CD4-positive, alpha-beta T cell treated with Interleukin-6 for 4 hours (primary cell): ENCODE results near the gene BBOF1.

Experiments used
- DNase-seq: peaks from one replicate; pipeline ENCODE4 v3.0.0-alpha.2; 2020; ENCODE audit warnings: mixed read lengths

Gene BBOF1

DNA sequence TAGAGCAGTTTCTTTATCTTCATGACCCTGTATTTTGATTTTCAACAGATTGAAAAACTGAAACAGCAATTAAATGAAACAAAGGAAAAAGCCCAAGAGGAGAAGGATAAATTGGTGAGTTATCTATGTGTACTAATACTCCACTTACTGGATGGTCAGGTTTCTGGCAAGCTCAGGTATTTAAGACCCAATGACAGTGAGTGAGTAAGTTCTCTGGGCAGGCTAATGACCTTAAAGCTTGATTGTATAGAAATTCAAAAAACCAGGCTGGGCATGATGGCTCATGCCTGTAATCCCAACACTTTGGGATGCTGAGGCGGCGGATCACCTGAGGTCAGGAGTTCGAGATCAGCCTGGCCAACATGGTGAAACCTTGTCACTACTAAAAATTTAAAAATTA, 10.0 kb downstream of the BBOF1 start:
- no peak for DNase-seq

DNA sequence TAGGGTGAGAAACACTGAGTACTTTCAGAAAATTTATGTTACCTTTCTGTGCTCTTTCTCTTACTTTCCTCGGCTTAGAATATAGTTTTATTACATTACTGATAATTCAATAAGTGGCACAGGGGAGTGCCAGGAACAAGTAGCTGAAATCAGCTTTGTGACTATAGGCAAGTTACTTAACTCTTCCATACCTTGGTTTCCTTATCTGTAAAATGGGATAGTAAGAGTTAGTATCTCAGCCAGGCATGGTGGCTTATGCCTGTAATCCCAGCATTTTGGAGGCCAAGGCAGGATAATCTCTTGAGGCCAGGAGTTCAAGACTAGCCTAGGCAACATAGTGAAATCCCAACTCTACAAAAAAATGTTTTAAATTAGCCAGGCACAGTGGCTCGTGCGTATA, 15.4 kb downstream of the BBOF1 start:
- no peak for DNase-seq

DNA sequence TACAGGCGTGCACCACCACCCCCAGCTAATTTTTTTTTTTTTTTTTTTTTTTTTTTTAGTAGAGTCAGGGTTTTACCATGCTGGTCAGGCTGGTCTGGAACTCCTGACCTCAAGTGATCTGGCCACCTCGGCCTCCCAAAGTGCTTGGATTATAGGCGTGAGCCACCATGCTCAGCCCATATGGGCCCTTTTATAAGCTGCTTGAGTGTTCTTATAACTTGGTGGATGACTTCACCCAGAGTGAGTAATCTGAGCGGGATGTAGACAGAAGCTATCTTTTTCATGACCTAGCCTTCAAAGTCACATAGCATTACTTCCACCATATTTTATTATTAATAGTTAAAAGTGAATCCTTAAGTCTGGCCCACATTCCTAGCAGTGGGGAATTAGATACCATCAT, 16.4 kb downstream of the BBOF1 start:
- no peak for DNase-seq

DNA sequence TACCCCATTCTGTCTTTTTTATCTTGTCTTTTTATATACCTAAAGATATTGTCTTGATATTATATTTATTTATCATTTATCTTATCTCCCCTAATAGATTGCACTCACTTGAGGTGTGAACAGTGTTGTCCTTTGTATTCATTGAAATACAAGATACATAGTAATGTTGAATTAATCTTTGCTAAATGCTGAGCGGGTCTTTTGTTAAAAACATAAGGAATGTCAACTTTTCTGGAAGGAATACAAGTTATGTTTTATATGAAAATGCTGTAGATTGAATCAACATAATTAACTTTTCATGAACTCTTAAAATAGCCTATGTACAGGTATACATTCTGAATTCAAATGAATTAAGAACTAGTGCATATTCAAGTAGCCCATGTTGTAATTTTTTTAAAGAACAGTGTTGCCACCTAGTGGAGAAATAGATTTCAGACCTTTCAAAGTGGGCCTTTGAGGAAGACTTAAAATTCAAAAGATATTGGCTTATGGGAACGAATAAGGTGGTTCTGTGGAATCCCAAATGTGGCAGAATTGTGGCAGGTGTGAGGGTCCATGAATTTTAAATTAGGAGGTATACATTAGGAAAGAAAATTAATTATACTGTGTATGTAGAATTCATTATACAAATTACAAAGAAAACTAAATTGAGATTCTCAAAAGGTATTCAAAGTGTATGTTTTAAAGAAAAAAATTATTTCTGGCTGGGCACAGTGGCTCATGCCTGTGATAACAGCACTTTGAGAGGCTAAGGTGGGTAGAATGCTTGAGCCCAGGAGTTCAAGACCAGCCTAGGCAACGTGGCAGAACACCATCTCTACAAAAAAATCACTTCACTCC, 19.1 kb downstream of the BBOF1 start:
- DNase-seq, result peak; percentile 4

DNA sequence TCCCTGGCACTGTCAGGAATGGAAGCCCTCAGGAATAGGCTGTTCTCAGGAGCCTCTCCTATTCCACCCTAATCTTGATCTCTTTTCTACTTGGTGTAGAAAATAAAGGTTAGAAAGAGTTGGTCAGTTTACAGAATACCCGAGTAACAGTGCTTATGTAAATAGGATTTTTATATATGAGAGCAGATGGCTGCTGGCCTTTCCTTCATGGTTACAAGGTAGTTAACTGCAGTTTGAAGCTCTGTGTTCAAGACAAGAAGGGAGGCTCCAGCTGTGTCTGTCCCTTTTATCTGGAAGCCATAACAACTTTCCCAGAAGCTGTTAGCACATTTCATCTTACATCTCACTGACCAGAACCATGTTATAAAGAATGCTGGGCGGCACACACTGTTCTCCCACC, 23.1 kb downstream of the BBOF1 start:
- DNase-seq, result no peak

DNA sequence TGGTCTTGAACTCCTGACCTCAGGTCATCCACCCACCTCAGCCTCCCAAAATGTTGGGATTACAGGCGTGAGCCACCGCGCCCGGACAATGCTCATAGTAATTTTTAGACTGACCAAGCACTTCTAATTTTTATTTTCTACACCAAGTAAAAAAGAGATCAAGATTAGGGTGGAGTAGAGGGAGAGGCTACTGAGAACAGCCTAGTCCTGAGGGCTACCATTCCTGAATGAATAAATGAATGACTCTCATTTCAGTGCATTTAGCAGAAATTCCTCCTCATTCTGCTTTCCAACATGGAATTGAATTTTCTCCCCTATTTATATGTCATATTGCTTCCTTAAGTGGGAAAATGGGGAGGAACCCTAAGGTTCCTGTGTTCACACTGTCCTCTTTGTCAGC, 26.4 kb downstream of the BBOF1 start:
- no peak for DNase-seq

DNA sequence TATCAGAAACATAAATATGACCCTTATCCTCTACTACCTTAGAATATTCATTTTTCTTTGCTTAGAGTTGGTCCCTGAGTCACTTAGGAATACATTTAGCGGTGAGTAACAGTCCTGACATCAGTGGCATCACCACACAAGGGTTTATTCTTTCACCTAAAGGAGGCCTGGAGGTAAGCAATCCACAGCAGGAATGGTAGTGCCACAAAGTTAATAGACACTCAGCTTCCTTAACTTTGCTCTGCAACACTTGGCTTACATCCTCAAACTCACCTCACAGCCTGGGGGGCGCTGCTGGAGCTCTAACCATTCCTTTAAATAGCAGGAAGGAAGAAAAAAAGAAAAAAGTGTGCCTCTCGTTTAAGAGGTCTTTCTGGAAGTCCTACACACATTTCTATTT, 29.1 kb downstream of the BBOF1 start:
- DNase-seq, result no peak

DNA sequence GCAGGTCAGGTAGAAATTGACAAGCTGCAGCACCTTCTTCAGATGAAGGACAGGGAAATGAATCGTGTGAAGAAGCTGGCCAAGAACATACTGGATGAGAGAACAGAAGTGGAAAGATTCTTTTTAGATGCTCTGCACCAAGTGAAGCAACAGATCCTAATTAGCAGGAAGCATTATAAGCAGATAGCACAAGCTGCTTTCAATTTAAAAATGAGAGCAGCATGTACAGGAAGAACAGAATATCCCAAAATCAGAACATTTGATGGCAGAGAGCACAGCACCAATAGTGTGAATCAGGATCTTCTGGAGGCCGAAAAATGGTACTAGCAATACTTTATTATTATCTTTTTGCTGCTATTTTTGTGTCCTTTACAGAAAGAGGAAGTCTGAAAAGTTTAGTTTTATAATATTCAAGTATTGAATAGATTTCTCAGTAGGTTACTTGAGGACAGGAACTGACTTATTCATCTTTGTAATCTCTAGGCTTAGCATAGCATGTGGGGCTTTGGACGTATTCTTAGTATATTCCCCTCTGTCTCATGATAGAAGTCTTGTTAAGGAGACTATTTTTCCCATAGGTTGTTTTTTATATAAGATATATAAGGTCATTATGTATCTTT, 30.8 kb downstream of the BBOF1 start:
- DNase-seq, result no peak

DNA sequence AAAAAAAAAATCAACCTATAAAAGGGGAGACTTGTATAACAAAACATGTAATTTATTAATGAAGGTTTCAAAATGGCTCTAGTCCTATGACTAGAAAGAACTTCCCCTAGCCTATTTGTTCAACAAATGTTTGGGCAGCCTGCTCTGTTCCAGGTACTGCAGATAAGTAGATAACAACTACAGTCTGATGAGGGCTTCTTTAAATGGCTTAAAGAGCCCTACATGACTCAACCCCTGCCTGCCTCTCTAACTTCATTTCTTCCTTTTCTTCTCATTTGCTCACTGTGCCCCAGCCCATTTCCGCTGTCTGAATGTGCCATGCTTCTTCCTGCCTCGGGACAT, 43.6 kb downstream of the BBOF1 start:
- DNase-seq, result no peak

DNA sequence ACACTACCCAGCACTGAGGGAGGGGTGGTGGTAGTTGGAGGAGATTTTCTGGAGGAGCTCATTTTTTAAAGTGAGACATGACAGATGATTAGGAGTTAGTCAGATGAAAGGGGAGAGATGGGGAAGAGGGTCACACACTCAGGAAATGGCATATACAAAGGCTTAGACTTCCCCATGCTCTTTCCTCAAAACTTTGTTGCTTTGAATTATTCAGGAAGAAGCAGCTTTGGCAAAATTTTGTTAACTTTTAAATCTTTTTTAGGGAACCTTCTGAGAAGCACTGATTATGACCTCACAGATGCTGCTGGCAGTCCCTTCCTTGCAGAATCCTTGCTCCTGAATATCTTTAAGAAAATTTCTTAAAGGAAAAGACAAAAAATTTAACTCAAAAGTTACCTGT, 45.3 kb downstream of the BBOF1 start:
- DNase-seq, result no peak

DNA sequence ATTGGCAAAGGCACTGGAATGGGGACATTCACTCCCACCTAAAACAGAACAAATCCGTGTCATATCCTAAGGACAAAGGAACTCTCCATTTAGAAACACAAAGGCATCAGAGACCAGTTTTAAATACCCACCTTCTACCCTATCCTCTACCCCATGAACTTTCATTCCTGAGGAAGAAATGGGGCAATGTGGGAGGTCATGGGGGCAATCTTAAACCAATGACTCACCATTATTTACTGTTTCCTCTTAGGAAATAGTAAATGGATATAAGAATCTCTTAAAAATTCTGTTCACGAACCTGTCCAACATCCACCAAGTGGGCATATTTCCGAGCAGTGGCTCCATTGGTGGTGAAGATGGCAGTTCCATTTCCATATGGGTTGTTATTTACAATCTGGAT, 45.7 kb downstream of the BBOF1 start:
- no peak for DNase-seq

DNA sequence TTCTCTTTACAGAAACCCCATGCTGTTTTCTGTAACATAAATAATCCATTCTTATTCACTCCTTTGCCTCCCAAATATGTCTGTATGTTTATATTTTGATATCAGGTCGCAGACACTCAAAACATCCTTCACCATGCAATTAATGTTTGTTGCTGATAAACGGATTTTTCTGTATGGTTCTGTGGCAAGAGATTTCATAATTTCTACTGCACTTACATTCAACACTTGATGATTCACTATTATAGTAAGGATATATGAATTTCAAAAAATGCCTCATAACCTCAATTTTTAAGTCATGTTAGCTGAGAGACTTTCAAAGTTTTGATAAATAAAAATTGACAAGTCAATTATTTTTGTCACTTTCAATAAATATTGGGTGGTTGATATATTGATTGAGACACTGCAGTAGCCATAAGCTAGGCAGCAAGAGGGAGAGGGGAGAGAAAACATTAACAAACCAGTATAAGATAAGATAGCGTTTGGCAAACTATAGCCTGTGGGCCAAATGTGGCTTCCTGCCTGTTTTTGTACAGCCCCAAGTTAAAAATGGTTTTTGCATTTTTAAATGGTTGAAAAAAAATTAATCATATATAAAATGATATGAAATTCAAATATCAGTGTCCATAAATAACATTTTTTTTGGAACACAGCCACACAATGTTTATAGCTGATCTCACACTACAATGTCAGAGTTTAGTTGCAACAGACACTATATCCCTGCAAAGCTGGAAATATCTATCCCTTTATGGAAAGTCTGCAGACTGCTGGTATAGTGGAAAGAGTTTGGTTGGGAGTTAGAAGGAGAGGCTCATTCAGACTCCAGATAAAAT, 46.8 kb downstream of the BBOF1 start:
- no peak for DNase-seq

DNA sequence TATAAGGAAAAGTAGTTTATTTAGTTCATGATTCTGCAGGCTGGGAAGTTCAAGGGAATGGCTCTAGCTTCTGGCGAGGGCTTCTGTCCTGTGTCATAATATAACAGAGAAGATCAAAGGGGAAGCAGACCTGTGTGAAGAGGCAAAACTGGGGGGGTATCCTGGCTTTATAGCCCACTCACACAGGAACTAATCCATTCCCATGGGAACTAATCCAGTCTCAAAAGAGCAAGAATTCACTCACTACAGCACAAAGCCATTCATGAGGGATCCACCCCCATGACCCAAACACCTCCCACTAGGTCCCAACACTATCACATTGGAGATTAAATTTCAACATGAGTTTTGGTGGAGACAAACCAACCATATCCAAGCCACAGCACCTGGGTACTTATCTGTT, 58.3 kb downstream of the BBOF1 start:
- no peak for DNase-seq

DNA sequence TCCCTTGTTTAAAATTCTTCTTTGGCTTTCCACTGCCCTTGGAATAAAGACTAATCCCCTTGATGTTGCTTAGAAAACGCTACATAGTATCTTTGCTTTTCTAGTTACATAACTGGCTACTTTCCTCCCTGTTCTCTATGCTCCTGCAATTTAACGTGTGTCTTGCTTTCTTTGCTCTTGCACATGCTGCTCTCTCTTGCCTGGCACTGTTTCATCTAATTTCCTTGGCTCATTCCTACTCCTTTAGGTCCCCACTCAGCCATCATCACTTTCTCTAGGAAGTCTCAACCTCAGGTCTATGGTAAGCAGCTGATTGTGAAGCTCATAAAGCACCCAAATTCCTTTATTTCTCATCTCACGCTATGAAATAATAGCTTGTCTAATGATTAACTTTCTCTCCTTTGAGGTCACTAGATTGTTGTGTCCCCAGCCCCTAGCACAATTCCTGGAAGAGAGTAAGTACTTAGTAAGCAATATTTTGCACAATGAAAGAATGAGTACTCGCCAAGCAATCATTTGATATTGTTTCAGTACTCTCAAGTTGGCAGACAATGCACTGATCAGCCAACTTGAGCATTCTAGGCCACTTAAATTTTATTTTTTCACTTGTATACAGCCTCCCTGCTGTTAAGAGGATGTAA, 61.8 kb downstream of the BBOF1 start:
- no peak for DNase-seq

DNA sequence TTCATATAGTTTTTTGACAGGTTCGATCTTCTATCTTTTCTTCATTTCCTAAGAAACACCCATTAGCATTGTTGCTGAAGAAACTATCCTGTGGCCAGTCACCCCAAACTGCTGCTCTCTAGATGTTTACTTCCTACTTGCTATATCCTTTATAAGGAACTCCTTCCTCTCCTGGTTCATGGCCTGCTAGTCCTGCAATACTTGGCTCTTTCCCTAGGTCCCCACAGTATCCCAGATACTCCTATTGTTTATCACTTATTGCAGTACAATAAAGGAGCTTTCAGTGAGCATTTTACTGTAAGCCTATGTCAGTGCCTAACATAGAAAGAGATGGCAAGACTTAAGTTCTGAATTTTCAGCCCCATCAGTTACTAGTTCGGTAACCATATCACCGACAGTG, 62.3 kb downstream of the BBOF1 start:
- no peak for DNase-seq

DNA sequence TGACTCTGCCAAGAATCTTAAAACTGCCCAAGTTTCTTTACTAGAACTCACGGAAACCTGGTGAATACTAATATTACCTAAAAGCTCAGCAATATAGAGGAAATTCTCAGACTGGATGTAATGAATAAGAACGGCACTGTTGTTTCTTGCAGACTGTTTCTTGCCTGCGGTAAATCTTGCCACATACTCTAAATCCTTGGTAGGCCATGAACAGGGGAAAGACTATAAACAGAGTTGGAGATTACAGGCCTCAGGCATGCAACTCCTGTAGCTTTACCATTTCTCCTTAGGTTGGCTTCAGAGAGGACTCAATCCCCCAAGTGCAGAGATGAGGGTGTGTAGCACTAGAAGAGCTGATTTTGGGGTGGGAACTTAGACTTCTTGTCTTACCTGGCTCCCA, 64.0 kb downstream of the BBOF1 start:
- no peak for DNase-seq

DNA sequence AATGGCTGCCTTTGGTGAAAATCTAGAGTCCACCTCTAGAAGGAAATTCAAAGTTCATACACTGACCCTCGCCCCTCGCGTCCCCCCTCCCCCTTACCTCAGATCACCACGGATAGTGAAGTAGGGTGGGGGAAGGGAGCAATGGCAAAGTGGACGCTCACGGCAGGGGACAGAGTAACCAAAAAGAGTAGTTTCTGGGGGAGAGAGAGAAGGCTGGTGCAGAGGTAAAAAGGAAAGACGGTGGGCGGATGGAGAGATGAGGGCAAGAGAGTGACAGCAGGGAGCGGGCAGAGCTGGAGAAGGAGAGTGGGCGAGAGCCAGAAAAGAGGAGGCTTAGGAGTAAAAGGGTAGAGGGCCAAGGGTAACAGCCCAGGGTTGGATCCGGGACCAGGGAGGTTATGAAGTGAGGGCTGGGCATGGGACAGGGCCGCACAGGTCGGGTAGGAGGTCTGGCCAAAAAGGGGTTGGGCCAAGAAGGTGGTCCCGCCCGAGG, 64.7 kb downstream of the BBOF1 start:
- no peak for DNase-seq

DNA sequence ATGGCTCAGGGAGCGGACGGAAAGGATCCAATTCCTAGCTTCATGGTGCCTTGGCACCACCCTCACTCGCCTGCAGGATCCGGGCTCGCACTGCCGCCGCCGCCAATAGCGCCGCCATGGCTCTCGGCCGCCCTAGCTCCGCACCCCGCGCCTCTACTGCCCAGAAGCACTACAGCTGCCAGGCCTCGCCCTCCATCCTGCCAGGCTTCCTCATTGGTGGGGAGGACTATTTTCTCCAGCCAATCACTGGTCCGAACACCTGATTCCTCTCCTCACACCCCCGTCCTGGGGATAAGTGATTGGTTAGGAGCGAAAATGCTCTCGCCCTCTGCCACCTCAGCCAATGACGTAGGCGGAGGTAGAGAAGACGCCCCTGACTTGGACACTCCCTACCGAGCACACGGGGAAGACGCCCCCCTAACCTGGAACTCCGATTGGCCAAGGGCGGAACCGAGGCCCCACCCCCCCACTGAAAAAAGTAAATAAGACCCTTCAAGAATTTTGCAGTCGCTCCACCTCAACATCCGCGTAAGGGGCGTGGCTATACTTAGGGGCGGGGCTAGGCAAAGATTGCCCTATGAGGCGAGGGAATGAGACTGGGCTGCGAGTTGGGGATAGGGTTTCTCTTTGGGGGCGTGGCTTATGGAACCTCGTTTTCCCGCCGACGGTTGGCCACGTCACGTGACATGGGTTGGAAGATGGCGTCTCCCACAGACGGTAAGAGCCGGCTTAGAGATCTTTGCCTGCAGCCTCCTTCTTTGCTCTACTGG, 65.3 kb downstream of the BBOF1 start, which contains the start of the genes ALDH6A1 and LIN52:
ALDH6A1 (minus strand) TSS at position 177 of the 770 bp plus-strand sequence; CDS start at position 118, 59 bp downstream.
LIN52 (plus strand) TSS at position 680 of the 770 bp plus-strand sequence; CDS start at position 699, 19 bp downstream.
- peak; percentile 98 for DNase-seq

DNA sequence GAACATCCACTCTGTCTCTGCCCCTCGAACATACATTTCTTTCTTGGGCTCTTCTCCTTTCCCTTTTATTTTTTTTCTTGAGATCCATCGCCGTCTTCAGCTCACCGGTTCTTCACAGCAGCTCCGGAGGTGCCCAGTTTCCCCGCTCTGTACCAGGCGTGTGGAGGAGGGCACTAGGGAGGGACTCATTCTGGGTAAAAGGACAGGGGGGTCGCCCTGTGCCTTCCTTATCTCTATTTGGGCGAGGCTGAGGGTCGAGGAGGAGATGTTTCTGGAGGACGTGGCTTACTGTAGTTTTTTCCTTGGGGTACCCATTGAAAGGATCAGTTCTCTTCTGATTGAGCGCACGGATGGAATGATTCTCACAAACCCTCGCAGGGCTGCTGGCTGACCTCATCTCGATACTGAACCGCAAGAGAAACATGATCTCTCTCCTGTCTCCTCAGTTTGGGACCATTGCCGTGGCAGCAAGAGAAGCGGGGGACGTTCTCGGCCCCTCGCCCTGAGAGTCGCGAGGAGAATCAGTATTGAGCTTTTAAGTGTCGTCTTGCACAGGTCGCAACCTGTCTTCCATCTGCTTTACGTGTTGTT, 66.0 kb downstream of the BBOF1 start:
- DNase-seq, result no peak

DNA sequence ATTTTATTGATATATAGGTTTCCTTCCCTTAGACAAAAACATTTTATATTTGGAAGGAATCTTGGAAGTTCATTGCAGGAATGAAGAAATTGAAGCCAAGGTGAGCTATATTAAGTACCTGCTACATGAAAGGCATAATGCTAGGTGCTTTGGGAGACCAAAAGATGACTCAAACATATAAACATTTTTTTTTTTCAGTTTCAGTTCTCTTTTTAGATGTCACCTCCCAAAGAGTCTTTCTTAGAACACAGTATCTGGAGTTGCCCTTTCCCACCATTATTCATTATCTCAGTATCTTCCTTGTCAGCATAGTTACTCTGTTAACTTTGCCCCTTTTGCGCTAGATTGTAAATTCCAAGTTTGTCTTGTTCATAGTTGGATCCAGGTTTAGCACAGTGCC, 66.7 kb downstream of the BBOF1 start:
- no peak for DNase-seq

DNA sequence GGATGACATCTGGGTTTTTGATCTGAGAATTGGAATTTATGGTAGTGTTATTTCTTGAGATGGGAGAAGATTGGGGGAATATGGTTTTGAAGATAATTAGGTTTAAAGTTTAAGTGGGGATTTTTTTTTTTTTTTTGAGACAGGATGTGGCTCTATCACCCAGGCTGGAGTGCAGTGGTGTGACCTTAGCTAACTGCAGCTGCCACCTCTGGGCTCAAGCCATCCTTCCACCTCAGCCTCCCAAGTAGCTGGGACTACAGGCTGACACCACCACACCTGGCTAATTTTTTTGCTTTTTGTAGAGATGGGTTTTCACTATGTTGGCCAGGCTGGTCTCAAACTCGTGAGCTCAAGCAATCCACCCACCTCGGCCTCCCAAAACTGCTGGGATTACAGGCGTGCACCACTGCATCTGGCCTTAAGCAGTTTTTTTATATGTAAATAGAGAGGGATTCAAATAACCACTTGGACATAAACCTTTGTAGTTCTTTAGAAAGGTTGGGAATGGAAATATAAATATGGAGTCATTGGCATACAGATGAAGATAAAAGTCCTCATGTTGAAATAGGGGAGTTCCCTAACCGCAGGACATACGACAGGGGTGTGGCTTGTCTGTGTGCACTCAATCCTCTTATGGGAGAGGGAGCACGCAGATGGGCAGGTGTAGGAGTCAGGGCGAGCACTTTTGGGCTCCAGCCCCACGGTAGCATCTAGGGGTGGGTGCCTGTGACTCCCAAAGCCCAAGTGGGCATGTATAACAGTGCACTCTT, 70.3 kb downstream of the BBOF1 start:
- DNase-seq, result no peak
